ENCODE results near the gene ASXL1. TPM values are rescaled to one million over a fixed set of nuclear protein-coding genes. Genes with fewer than 3 reads are reported as not detected.
"Not testable (repeated sequence)": the region's sequence is repeated elsewhere in the genome, so short reads cannot be mapped to it uniquely, and the experiment has no call there.

Gene ASXL1
- total RNA-seq, 1 donor: 68.8 TPM

GRCh38 chr20:32406701-32407100 lies 48.6 kb downstream of the ASXL1 start:
- no peak for DNase-seq (ENCODE audit: insufficient read length, low spot score, missing footprints)
- no peak overlapping the region for H3K4me3 ChIP-seq (ENCODE audit: insufficient read depth, low read length)
- H3K9me3 ChIP-seq (ENCODE audit: low read depth, low read length): no peaks in the 10 kb centered on the region
- peaks cover 30% of the 10 kb centered on the region for H4K20me1 ChIP-seq (ENCODE audit: insufficient read depth, low read length)
- no peak overlapping the region for H3K27ac ChIP-seq (ENCODE audit: low read depth, low read length)
- no peaks in the 10 kb centered on the region for H3K4me1 ChIP-seq (ENCODE audit: insufficient read depth, low read length)
- H3K79me2 ChIP-seq (ENCODE audit: insufficient read depth, low read length): peaks cover 92% of the 10 kb centered on the region
- no peak overlapping the region for H2AFZ ChIP-seq (ENCODE audit: low read length)
- TF ChIP-seq CTCF (IDR thresholded peaks at IDR 0.05; ENCODE audit: extremely low read depth, low read depth, low read length): no peak
- no peak overlapping the region for H3K4me2 ChIP-seq (ENCODE audit: insufficient read depth, low read length)
- H3K36me3 ChIP-seq (ENCODE audit: insufficient read depth, low read length): peaks cover 4% of the 10 kb centered on the region
- H3K27me3 ChIP-seq (ENCODE audit: insufficient read depth, low read length): no peaks in the 10 kb centered on the region

- H3K4me3 ChIP-seq (ENCODE audit: insufficient read depth, low read length): not testable (repeated sequence)
- peaks cover 32% of the 10 kb centered on the region for H4K20me1 ChIP-seq (ENCODE audit: insufficient read depth, low read length)
- H3K79me2 ChIP-seq (ENCODE audit: insufficient read depth, low read length): peaks cover 92% of the 10 kb centered on the region
These were observed 49.1 kb downstream of the ASXL1 start for GRCh38 chr20:32407131-32407750.

GRCh38 chr20:32411955-32412706 lies 54.0 kb downstream of the ASXL1 start:
- no peak for DNase-seq (ENCODE audit: insufficient read length, low spot score, missing footprints)
- no peak overlapping the region for H3K27ac ChIP-seq (ENCODE audit: low read depth, low read length)
- H3K9me3 ChIP-seq (ENCODE audit: low read depth, low read length): no peaks in the 10 kb centered on the region
- no peaks in the 10 kb centered on the region for H3K27me3 ChIP-seq (ENCODE audit: insufficient read depth, low read length)
- no peaks in the 10 kb centered on the region for H3K4me1 ChIP-seq (ENCODE audit: insufficient read depth, low read length)
- H3K4me2 ChIP-seq (ENCODE audit: insufficient read depth, low read length): no peak overlapping the region
- H2AFZ ChIP-seq (ENCODE audit: low read length): no peak overlapping the region
- TF ChIP-seq CTCF (IDR thresholded peaks at IDR 0.05; ENCODE audit: extremely low read depth, low read depth, low read length): no peak
- H3K36me3 ChIP-seq (ENCODE audit: insufficient read depth, low read length): peaks cover 4% of the 10 kb centered on the region
- H3K4me3 ChIP-seq (ENCODE audit: insufficient read depth, low read length): no peak overlapping the region
- H3K79me2 ChIP-seq (ENCODE audit: insufficient read depth, low read length): peaks cover 90% of the 10 kb centered on the region
- H4K20me1 ChIP-seq (ENCODE audit: insufficient read depth, low read length): peaks cover 36% of the 10 kb centered on the region

More at GRCh38 chr20:32407131-32407750, 49.1 kb downstream of the ASXL1 start:
- not testable (repeated sequence) for H3K9me3 ChIP-seq (ENCODE audit: low read depth, low read length); H2AFZ ChIP-seq (ENCODE audit: low read length); H3K36me3 ChIP-seq (ENCODE audit: insufficient read depth, low read length); H3K4me2 ChIP-seq (ENCODE audit: insufficient read depth, low read length); H3K27me3 ChIP-seq (ENCODE audit: insufficient read depth, low read length); H3K4me1 ChIP-seq (ENCODE audit: insufficient read depth, low read length); DNase-seq (ENCODE audit: insufficient read length, low spot score, missing footprints); H3K27ac ChIP-seq (ENCODE audit: low read depth, low read length)

GRCh38 chr20:32415494-32415893 lies 57.4 kb downstream of the ASXL1 start:
- H3K36me3 ChIP-seq (ENCODE audit: insufficient read depth, low read length): no peaks in the 10 kb centered on the region
- H3K4me1 ChIP-seq (ENCODE audit: insufficient read depth, low read length): no peaks in the 10 kb centered on the region
- peaks cover 35% of the 10 kb centered on the region for H4K20me1 ChIP-seq (ENCODE audit: insufficient read depth, low read length)
- no peaks in the 10 kb centered on the region for H3K27me3 ChIP-seq (ENCODE audit: insufficient read depth, low read length)
- H3K27ac ChIP-seq (ENCODE audit: low read depth, low read length): no peak overlapping the region
- DNase-seq (ENCODE audit: insufficient read length, low spot score, missing footprints): no peak
- peaks cover 88% of the 10 kb centered on the region for H3K79me2 ChIP-seq (ENCODE audit: insufficient read depth, low read length)
- no peak for TF ChIP-seq CTCF (IDR thresholded peaks at IDR 0.05; ENCODE audit: extremely low read depth, low read depth, low read length)
- no peaks in the 10 kb centered on the region for H3K9me3 ChIP-seq (ENCODE audit: low read depth, low read length)
- no peak overlapping the region for H2AFZ ChIP-seq (ENCODE audit: low read length)
- H3K4me2 ChIP-seq (ENCODE audit: insufficient read depth, low read length): no peak overlapping the region
- no peak overlapping the region for H3K4me3 ChIP-seq (ENCODE audit: insufficient read depth, low read length)

Data from osteoblast (primary cell).